H1 (cell line): Measurements from ENCODE around the gene VSIG10L2. TPM values are rescaled to one million over a fixed set of nuclear protein-coding genes. Genes with fewer than 3 reads are reported as not detected.

Experiments used
- CREB1 ChIP-seq: IDR thresholded peaks from 2 replicates; pipeline ENCODE4 v1.6.1; 2012; ENCODE audit warnings: inconsistent platforms
- RBBP5 ChIP-seq: IDR thresholded peaks from 2 replicates; pipeline ENCODE4 v1.7.1; 2012; ENCODE audit warnings: low read depth, mild to moderate bottlenecking, inconsistent platforms, low read length, moderate library complexity, borderline replicate concordance
- RFX5 ChIP-seq: IDR thresholded peaks from 2 replicates; pipeline ENCODE4 v1.6.1; 2011; ENCODE audit warnings: low read depth, low read length, improper control_type of control experiment, borderline replicate concordance
- TAF7 ChIP-seq: optimal IDR thresholded peaks from 2 replicates; pipeline ENCODE3; 2011; ENCODE audit warnings: low read depth, mild to moderate bottlenecking, inconsistent platforms, low read length, moderate library complexity, borderline replicate concordance
- polyA plus RNA-seq, 7 experiments: library from polyadenylated mRNA; depleted of rRNA in 3 of 7; stranded (reverse) in 5 of 7; unstranded in 2 of 7; fragments of >200 nt in 5 of 7; fragments of 200-250 nt in 2 of 7; gene quantifications; 1 replicate in 5 of 7; 2 replicates in 1 of 7; 4 replicates in 1 of 7; pipeline versions ENCODE4 v1.2.1 to v1.2.3, GENCODE V29; 2011 to 2013; ENCODE audit warnings: missing spikeins in 2 of 7, mixed read lengths in 2 of 7
- total RNA-seq: library from RNA; stranded (reverse); fragmentation: NEBNext Ultra II Directional; extraction: Animal tissue kit (Norgen Biotek cat#: 25700); gene quantifications from 2 replicates; pipeline ENCODE4 v1.2.1, GENCODE V29; 2021
- TF ChIP-seq, protein P1 (sequence below), 3 experiments: IDR thresholded peaks; 1 replicate in 2 of 3; 2 replicates in 1 of 3; pipeline versions ENCODE4 v1.5.1 to v1.6.1; 2011; ENCODE audit warnings: low read length in 3 of 3, mild to moderate bottlenecking in 3 of 3, inconsistent platforms in 2 of 3, low read depth in 1 of 3, moderate library complexity in 1 of 3; ENCODE audit not compliant: insufficient read depth in 1 of 3; ENCODE audit errors: control extremely low read depth in 1 of 3

The VSIG10L2 gene
- total and polyA plus RNA-seq, 2 of the 8 experiments (the other 6 are each of a cell fraction or from before 2014, with no cell fraction given) = not detected

DNA sequence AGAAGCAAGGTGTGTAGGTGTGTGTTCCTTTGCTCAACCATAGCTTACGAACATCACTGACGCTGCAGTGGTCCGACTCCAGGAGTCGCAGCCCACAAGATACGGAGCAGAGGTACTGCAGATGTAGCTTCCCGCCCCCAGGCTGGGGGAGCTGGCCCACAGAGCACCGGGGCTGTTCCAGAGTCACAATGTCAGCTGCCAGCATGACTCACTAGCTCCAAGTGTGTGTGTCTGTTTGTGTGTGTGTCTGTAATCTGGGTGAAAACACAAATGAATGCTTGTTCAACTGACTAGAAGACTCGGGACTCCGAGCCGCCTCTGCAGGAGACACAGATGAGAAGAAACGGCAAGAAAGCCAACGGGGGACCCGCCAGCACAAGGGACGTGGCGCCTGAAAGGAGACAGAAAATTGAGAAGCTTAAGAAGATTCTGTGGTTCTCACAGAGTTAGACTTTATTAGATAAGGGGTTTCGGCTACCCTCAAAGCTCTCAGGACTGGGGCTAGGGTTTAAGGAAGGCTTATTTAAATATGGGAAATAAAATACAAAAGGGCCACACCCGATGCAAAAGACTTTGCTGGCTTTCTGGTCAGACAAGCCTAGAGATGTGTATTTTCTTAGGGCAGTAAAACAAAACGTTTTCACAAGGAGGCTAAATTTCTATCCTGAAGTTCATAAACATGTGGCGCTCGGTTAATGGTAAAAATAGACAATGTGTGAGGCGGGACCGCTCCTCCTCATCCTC is 10.7 kb downstream of the VSIG10L2 start (continued):
- TF ChIP-seq, protein P1, sequence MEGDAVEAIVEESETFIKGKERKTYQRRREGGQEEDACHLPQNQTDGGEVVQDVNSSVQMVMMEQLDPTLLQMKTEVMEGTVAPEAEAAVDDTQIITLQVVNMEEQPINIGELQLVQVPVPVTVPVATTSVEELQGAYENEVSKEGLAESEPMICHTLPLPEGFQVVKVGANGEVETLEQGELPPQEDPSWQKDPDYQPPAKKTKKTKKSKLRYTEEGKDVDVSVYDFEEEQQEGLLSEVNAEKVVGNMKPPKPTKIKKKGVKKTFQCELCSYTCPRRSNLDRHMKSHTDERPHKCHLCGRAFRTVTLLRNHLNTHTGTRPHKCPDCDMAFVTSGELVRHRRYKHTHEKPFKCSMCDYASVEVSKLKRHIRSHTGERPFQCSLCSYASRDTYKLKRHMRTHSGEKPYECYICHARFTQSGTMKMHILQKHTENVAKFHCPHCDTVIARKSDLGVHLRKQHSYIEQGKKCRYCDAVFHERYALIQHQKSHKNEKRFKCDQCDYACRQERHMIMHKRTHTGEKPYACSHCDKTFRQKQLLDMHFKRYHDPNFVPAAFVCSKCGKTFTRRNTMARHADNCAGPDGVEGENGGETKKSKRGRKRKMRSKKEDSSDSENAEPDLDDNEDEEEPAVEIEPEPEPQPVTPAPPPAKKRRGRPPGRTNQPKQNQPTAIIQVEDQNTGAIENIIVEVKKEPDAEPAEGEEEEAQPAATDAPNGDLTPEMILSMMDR (IDR thresholded peaks at IDR 0.05; ENCODE audit: control extremely low read depth in 1 of 3, insufficient read depth in 1 of 3, low read depth in 1 of 3, low read length in 3 of 3) = no peak
- TF ChIP-seq RBBP5 = no peak
- TF ChIP-seq CREB1 = no peak
- no peak for TF ChIP-seq RFX5
- no peak for TF ChIP-seq TAF7
